Gastrocnemius medialis (tissue), 4 donors: Measurements from ENCODE around the gene WSCD1. TPM values are rescaled to one million over a fixed set of nuclear protein-coding genes. Genes with fewer than 3 reads are reported as not detected.

Source experiments
- ATAC-seq, 2 donors: fragments of 150-250 bp; one replicate each; pipeline ENCODE4 v1.9.1; 2016
- DNase-seq, 2 donors: peaks; one replicate each; pipeline ENCODE4 v3.0.0-alpha.2; 2019
- H3K27ac ChIP-seq, 4 donors: fragments of 200-600 bp; sonication (generic); 1 replicate in 1 of 4; 2 replicates in 3 of 4; pipeline ENCODE4 v1.5.1; 2016 to 2018; ENCODE audit warnings: mild to moderate bottlenecking in 2 of 4, moderate library complexity in 1 of 4
- H3K27me3 ChIP-seq, 3 donors: fragments of 200-600 bp; sonication (generic) in 2 of 3; 1 replicate in 1 of 3; 2 replicates in 2 of 3; pipeline versions ENCODE4 v1.5.1 to v1.6.0; 2016 to 2019; ENCODE audit warnings: mild to moderate bottlenecking in 1 of 3, moderate library complexity in 1 of 3
- H3K36me3 ChIP-seq, 2 donors: fragments of 200-600 bp; sonication (generic) in 1 of 2; one replicate each; pipeline ENCODE4 v1.5.1; 2017 to 2018
- H3K4me1 ChIP-seq, 2 donors: fragments of 200-600 bp; sonication (generic) in 1 of 2; one replicate each; pipeline ENCODE4 v1.5.1; 2016 to 2017; ENCODE audit warnings: mild to moderate bottlenecking in 2 of 2
- H3K4me3 ChIP-seq, 4 donors: fragments of 200-600 bp; sonication (generic) in 3 of 4; 1 replicate in 1 of 4; 2 replicates in 3 of 4; pipeline ENCODE4 v1.5.1; 2016 to 2019; ENCODE audit warnings: mild to moderate bottlenecking in 2 of 4
- H3K9me3 ChIP-seq, 3 donors: fragments of 200-600 bp; sonication (generic) in 2 of 3; 1 replicate in 1 of 3; 2 replicates in 2 of 3; pipeline ENCODE4 v1.5.1; 2016 to 2019
- CTCF ChIP-seq, 5 experiments: fragments of 450-650 bp in 3 of 5; fragments of 200-600 bp in 2 of 5; sonication (generic) in 2 of 5; IDR thresholded peaks in 4 of 5; conservative IDR thresholded peaks in 1 of 5; 1 replicate in 4 of 5; 2 replicates in 1 of 5; pipeline ENCODE4 v1.5.1; 2016 to 2019; ENCODE audit warnings: antibody characterized with exemption in 5 of 5, mild to moderate bottlenecking in 3 of 5, moderate library complexity in 3 of 5
- POLR2A ChIP-seq, 2 donors: fragments of 450-650 bp; IDR thresholded peaks; one replicate each; pipeline ENCODE4 v1.6.1; 2017; ENCODE audit warnings: antibody characterized with exemption in 2 of 2, mild to moderate bottlenecking in 2 of 2, moderate library complexity in 2 of 2
- in situ Hi-C, 4 donors: fragments of 200-750 bp; cut with MboI; loops; one replicate each; pipeline versions ENCODE4 v1.15.0 to v1.8.0; 2017; ENCODE audit warnings: low sequenced_read_pairs in 4 of 4
- intact Hi-C: fragments of 100-400 bp; cut with DNase I; formaldehyde crosslinking; loops from one replicate; pipeline ENCODE4 v1.15.1; 2023; ENCODE audit warnings: low total_unique reads
- total RNA-seq, 4 donors: library from RNA; depleted of rRNA; stranded (reverse); fragments of >200 nt; gene quantifications; one replicate each; pipeline versions ENCODE4 v1.1.0 to v1.2.3, GENCODE V29; 2016

WSCD1 gene
- total RNA-seq, 4 donors from 2014 or later: 2.7 to 15.3 (median 5.9) TPM

- Histone ChIP-seq H3K36me3 (no peaks in the 10 kb centered on the region), H3K4me1 (peaks cover 0 to 9% of the 10 kb centered on the region in 2 donors), H3K4me3 (no peak overlapping the region), H3K9me3 (no peaks in the 10 kb centered on the region), H3K27me3 (no peaks in the 10 kb centered on the region), H3K27ac (no peak overlapping the region)
- no peak for DNase-seq
- intact Hi-C loops (no loop called here), in situ Hi-C loops (loop anchor here in 1 of 4 donors (25.0 kb wide), 1 partner anchor 104 kb away; the partner anchor contains the start of gene WSCD1)
- no peak for TF ChIP-seq CTCF (IDR thresholded peaks at IDR 0.05 in 4 of 5, conservative IDR thresholded peaks at IDR 0.05 in 1 of 5)
- no peak for ATAC-seq
Observed at GRCh38 chr17:6165806-6166205, 95.6 kb downstream of the WSCD1 start.

GRCh38 chr17:6166492-6167179, 96.5 kb downstream of the WSCD1 start:
- Histone ChIP-seq H3K36me3 (no peaks in the 10 kb centered on the region), H3K4me3 (no peak overlapping the region), H3K27me3 (no peaks in the 10 kb centered on the region), H3K4me1 (peaks cover 0 to 9% of the 10 kb centered on the region in 2 donors), H3K27ac (no peak overlapping the region), H3K9me3 (no peaks in the 10 kb centered on the region)
- ATAC-seq: peak; percentile 72 to 89
- peak in 1 of 2 donors; percentile 59 for DNase-seq
- in situ Hi-C loops: loop anchor here in 1 of 4 donors (25.0 kb wide), 1 partner anchor 104 kb away; the partner anchor contains the start of gene WSCD1
- TF ChIP-seq POLR2A (IDR thresholded peaks at IDR 0.05): no peak
- TF ChIP-seq CTCF (IDR thresholded peaks at IDR 0.05 in 4 of 5, conservative IDR thresholded peaks at IDR 0.05 in 1 of 5): no peak
- intact Hi-C loops: no loop called here

- Histone ChIP-seq H3K27me3 (no peaks in the 10 kb centered on the region), H3K9me3 (no peaks in the 10 kb centered on the region), H3K27ac (no peak overlapping the region), H3K36me3 (no peaks in the 10 kb centered on the region), H3K4me1 (peaks cover 0 to 9% of the 10 kb centered on the region in 2 donors), H3K4me3 (no peak overlapping the region)
- in situ Hi-C loops (loop anchor here in 1 of 4 donors (25.0 kb wide), 1 partner anchor 106 kb away; the partner anchor contains the start of gene WSCD1), intact Hi-C loops (no loop called here)
- DNase-seq (no peak), ATAC-seq (no peak)
- TF ChIP-seq POLR2A (IDR thresholded peaks at IDR 0.05) (no peak), CTCF (IDR thresholded peaks at IDR 0.05 in 4 of 5, conservative IDR thresholded peaks at IDR 0.05 in 1 of 5) (no peak)
Observed at GRCh38 chr17:6168296-6168695, 98.1 kb downstream of the WSCD1 start.

- no peak for DNase-seq
- Histone ChIP-seq H3K4me1 (peaks cover 0 to 9% of the 10 kb centered on the region in 2 donors), H3K4me3 (no peak overlapping the region), H3K27me3 (no peaks in the 10 kb centered on the region), H3K36me3 (no peaks in the 10 kb centered on the region), H3K27ac (no peak overlapping the region), H3K9me3 (no peaks in the 10 kb centered on the region)
- TF ChIP-seq POLR2A (IDR thresholded peaks at IDR 0.05) (no peak), CTCF (IDR thresholded peaks at IDR 0.05 in 4 of 5, conservative IDR thresholded peaks at IDR 0.05 in 1 of 5) (no peak)
- no peak for ATAC-seq
- intact Hi-C loops: no loop called here
- in situ Hi-C loops: loop anchor here in 1 of 4 donors (25.0 kb wide), 1 partner anchor 108 kb away; the partner anchor contains the start of gene WSCD1
Observed at GRCh38 chr17:6170349-6170748, 100.2 kb downstream of the WSCD1 start.
